Right lobe of liver (tissue), 6 donors: ENCODE data around the gene TRABD2B. TPM values are rescaled to one million over a fixed set of nuclear protein-coding genes. Genes with fewer than 3 reads are reported as not detected.

Experiments used
- ATAC-seq, 4 donors: fragments of 200-7000 bp; cut with Tn5 transposase; one replicate each; pipeline ENCODE4 v1.9.1; 2020; ENCODE audit warnings: mild to moderate bottlenecking in 4 of 4, moderate library complexity in 4 of 4
- DNase-seq, 3 donors: peaks; one replicate each; pipeline ENCODE4 v3.0.0-alpha.2; 2020
- H3K27ac ChIP-seq, 3 donors: fragments of 200-600 bp; one replicate each; pipeline ENCODE4 v1.8.0; 2022
- H3K27me3 ChIP-seq, 2 donors: fragments of 200-600 bp; one replicate each; pipeline ENCODE4 v1.8.0; 2022
- H3K36me3 ChIP-seq, 4 donors: fragments of 200-600 bp; sonication (generic) in 1 of 4; one replicate each; pipeline versions ENCODE4 v1.5.1 to v1.8.0; 2017 to 2022; ENCODE audit warnings: control low read depth in 1 of 4
- H3K4me1 ChIP-seq, 4 donors: fragments of 200-600 bp; sonication (generic) in 1 of 4; one replicate each; pipeline versions ENCODE4 v1.5.1 to v1.8.0; 2017 to 2022; ENCODE audit warnings: control low read depth in 1 of 4
- H3K4me3 ChIP-seq, 3 donors: fragments of 200-600 bp; one replicate each; pipeline ENCODE4 v1.8.0; 2022
- H3K9me3 ChIP-seq, 4 donors: fragments of 200-600 bp; sonication (generic) in 1 of 4; one replicate each; pipeline versions ENCODE4 v1.5.1 to v1.8.0; 2017 to 2022; ENCODE audit warnings: control low read depth in 1 of 4
- POLR2A ChIP-seq: fragments of 450-650 bp; IDR thresholded peaks from one replicate; pipeline ENCODE4 v1.6.1; 2017; ENCODE audit warnings: antibody characterized with exemption, mild to moderate bottlenecking
- WGBS: methylation state at CpG from one replicate; pipeline ENCODE4 v1.1.6; 2018; ENCODE audit warnings: low coverage, low lambda C conversion rate; ENCODE audit not compliant: insufficient coverage; ENCODE audit errors: missing lambda C conversion rate; 5-methylcytosine and 5-hydroxymethylcytosine counted together
- intact Hi-C, 2 donors: fragments of 100-400 bp; cut with DNase I; formaldehyde crosslinking; loops; one replicate each; pipeline versions ENCODE4 v1.11.2 to v1.14.1; 2022
- total RNA-seq, 6 experiments: library from RNA; depleted of rRNA in 2 of 6; stranded (reverse); fragments of >200 nt in 2 of 6; fragmentation: NEBNext Ultra II Directional in 3 of 6; extraction: Animal tissue kit (Norgen Biotek cat#: 25700) in 3 of 6; gene quantifications; one replicate each; pipeline versions ENCODE4 v1.1.0 to v1.2.4, GENCODE V29; 2016 to 2023
- TF ChIP-seq, protein P1 (sequence below), 4 donors: fragments of 200-600 bp in 3 of 4; fragments of 450-650 bp in 1 of 4; IDR thresholded peaks; one replicate each; pipeline versions ENCODE4 v1.5.1 to v1.8.0; 2016 to 2022; ENCODE audit warnings: antibody characterized with exemption in 4 of 4, mild to moderate bottlenecking in 2 of 4
- donor health status: DM: no; HTN: yes; CAD: no.
- donor health status: DM: no; HTN: no; CAD: no.
- donor health status: DM: no; HTN: no; CAD: no.
- donor health status: DM: no; HTN: yes; CAD: no.
- donor health status: DM: no; HTN: yes; CAD: no.

TRABD2B gene
- total RNA-seq, 6 experiments from 2014 or later, result 0.55 to 9.5 (median 1.8) TPM

DNA sequence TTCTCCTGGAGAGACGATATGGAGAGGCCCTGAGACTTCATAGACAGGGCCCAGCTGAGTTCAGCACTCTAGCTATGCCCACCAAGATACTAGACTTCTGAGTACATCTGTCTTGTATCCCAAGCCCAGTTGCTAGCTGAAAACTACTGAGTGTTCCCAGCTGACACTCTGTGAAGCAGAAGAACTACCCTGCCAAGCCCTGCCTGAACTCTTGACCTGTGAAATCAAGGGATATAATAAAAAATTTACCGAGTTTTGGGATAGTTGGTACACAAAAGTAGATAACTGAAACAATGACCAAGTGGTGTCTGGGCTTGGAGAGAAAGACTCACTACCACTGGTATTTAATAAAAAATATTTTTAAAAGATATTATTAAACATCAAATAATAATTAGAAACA is 267.5 kb downstream of the TRABD2B start:
- no peak overlapping the region for H3K27ac ChIP-seq
- peaks cover 0 to 11% (median 4%) of the 10 kb centered on the region in 4 donors for H3K4me1 ChIP-seq
- intact Hi-C loops, result loop anchor here in 1 of 2 donors (10.0 kb wide), 1 partner anchor 205 kb away; no protein-coding TSS in a partner anchor
- no peaks in the 10 kb centered on the region for H3K27me3 ChIP-seq
- no peaks in the 10 kb centered on the region for H3K36me3 ChIP-seq
- WGBS, result 44% methylated on average over 2 of the region's 2 CpGs
- H3K4me3 ChIP-seq, result no peak overlapping the region
- ATAC-seq (no peak), DNase-seq (no peak)
- no peak for TF ChIP-seq POLR2A
- TF ChIP-seq, protein P1, sequence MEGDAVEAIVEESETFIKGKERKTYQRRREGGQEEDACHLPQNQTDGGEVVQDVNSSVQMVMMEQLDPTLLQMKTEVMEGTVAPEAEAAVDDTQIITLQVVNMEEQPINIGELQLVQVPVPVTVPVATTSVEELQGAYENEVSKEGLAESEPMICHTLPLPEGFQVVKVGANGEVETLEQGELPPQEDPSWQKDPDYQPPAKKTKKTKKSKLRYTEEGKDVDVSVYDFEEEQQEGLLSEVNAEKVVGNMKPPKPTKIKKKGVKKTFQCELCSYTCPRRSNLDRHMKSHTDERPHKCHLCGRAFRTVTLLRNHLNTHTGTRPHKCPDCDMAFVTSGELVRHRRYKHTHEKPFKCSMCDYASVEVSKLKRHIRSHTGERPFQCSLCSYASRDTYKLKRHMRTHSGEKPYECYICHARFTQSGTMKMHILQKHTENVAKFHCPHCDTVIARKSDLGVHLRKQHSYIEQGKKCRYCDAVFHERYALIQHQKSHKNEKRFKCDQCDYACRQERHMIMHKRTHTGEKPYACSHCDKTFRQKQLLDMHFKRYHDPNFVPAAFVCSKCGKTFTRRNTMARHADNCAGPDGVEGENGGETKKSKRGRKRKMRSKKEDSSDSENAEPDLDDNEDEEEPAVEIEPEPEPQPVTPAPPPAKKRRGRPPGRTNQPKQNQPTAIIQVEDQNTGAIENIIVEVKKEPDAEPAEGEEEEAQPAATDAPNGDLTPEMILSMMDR (IDR thresholded peaks at IDR 0.05), result no peak
- no peaks in the 10 kb centered on the region for H3K9me3 ChIP-seq

DNA sequence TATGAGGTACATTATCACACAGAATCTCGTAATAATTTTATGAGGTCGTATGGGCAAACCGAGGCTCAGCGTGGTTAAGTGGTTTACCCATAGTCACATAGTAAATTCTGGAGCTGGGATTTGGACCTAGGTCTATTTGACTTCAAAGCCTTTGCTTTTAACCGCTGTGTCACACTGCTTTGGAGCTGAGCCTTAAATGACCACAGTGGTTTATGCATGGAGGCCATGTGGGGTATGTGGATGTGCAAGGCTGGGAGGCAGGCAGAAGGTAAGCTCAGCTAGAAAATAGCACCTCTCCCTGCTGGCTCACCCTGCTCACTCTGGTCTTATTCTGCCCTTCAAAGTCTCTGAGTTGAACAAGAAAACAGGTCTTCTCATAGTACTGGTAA is 269.5 kb downstream of the TRABD2B start:
- intact Hi-C loops, result loop anchor here in 1 of 2 donors (10.0 kb wide), 1 partner anchor 203 kb away; no protein-coding TSS in a partner anchor
- H3K27me3 ChIP-seq, result no peaks in the 10 kb centered on the region
- WGBS, result 92% methylated on average over 4 of the region's 5 CpGs

DNA sequence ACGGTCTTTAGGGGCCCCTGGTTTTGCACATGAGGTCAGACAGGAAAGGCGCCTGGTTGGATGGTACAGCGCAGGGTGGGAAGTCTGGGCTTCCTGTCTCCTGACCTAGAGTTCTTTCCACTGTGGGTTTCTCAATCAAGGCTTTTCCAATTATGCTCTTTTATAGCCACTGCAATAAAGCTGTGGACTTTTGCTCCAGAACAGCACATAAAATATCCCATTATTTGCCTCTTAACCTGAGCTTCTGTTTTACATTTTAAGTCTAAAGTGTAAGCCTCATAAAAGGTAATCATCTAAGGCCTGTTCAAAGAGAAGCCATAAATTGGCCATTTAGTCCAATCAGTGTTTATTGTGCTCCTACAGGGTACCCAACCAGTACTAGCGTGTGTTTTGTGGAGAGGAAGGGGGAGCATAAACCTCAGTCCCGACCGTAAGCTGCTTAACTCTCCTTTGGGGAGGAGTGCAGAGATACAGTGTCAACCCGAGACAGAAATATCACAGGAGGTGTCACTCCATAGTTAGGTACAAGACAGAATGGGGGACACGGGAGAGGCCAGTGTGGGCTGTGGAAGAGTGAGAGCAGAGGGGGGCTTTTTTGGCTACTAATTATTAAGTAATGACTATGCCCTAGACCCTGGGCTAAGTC is 270.0 kb downstream of the TRABD2B start:
- intact Hi-C loops, result loop anchor here in 1 of 2 donors (10.0 kb wide), 1 partner anchor 202 kb away; no protein-coding TSS in a partner anchor

More for the DNA sequence above, 269.5 kb downstream of the TRABD2B start:
- H3K4me3 ChIP-seq, result no peak overlapping the region
- H3K4me1 ChIP-seq, result peaks cover 0 to 22% (median 4%) of the 10 kb centered on the region in 4 donors
- no peak overlapping the region for H3K27ac ChIP-seq
- no peak for DNase-seq
- TF ChIP-seq POLR2A, result no peak
- TF ChIP-seq, protein P1 (IDR thresholded peaks at IDR 0.05), result no peak
- no peaks in the 10 kb centered on the region for H3K9me3 ChIP-seq
- no peak for ATAC-seq
- no peaks in the 10 kb centered on the region for H3K36me3 ChIP-seq

DNA sequence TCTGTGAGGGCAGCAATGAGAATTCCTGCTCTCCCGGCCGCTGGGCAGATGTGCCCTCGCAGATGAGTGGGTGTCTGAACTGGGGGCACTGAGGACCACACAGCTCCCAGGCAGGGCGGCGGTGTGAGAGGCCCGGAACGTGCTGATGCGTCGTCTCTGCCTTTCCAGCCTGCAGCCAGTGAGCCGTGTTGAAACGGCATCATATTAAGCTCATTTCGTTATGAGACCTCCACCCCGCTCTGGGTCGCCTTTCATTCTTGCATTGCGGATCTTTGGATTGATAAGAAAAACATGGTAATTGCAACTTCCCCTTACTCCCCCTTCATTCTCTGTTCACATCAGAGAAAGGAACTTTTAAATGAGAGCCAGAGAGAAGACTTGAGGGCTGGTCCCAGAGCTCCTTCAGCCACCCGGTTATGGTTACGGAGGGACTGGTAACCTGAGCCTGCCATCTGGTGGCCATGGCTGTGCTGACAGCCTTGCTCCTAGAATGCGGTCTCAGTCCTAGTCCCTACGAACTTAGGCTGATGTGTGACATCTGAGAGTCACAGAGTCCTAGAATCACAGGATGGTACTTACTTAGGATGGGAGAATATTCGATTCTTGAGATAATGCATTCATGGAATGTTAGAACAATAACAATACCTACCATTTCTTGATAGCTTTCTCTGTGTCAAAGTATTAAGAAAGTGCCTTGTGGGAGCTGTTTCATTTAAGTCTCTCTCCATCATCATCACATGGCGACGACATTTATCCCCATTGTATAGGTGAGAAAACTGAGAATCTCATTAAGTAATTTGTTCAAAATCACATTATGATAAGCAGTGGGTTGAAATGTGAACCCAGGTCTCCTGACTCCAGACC is 271.0 kb downstream of the TRABD2B start:
- WGBS, result 20% methylated on average over 10 of the region's 22 CpGs
- no peaks in the 10 kb centered on the region for H3K27me3 ChIP-seq
- H3K36me3 ChIP-seq, result no peaks in the 10 kb centered on the region
- intact Hi-C loops, result loop anchor here in 1 of 2 donors (10.0 kb wide), 1 partner anchor 201 kb away; no protein-coding TSS in a partner anchor
- no peak overlapping the region for H3K27ac ChIP-seq
- DNase-seq (peak; percentile 77 to 83 (median 81)), ATAC-seq (peak; percentile 81 to 90 (median 85))
- peaks cover 0 to 25% (median 4%) of the 10 kb centered on the region in 4 donors for H3K4me1 ChIP-seq
- TF ChIP-seq, protein P1 (IDR thresholded peaks at IDR 0.05), result peak; percentile 83 to 94 (median 88)
- no peak for TF ChIP-seq POLR2A
- H3K4me3 ChIP-seq, result no peak overlapping the region
- H3K9me3 ChIP-seq, result no peaks in the 10 kb centered on the region

More for the DNA sequence above, 270.0 kb downstream of the TRABD2B start:
- DNase-seq, result no peak
- Histone ChIP-seq H3K27me3 (no peaks in the 10 kb centered on the region), H3K4me1 (peaks cover 0 to 25% (median 4%) of the 10 kb centered on the region in 4 donors), H3K36me3 (no peaks in the 10 kb centered on the region), H3K9me3 (no peaks in the 10 kb centered on the region), H3K27ac (no peak overlapping the region), H3K4me3 (no peak overlapping the region)
- 59% methylated on average over 8 of the region's 8 CpGs for WGBS
- TF ChIP-seq, protein P1 (IDR thresholded peaks at IDR 0.05), result no peak
- TF ChIP-seq POLR2A, result no peak
- no peak for ATAC-seq
